ENCODE results near the gene PARP12.

Gene PARP12

GRCh38 chr7:139991269-139991666 is 71.5 kb downstream of the PARP12 start:
- no peak for DNase-seq (ENCODE audit: low read depth)

- DNase-seq (ENCODE audit: low read depth): no peak
These were observed 72.0 kb downstream of the PARP12 start for GRCh38 chr7:139990571-139991268.

GRCh38 chr7:139990142-139990535 is 72.6 kb downstream of the PARP12 start:
- DNase-seq (ENCODE audit: low read depth): no peak

GRCh38 chr7:139989366-139990141 is 73.2 kb downstream of the PARP12 start:
- no peak for DNase-seq (ENCODE audit: low read depth)

- DNase-seq (ENCODE audit: low read depth): no peak
These were observed 74.8 kb downstream of the PARP12 start for GRCh38 chr7:139987691-139988516.

GRCh38 chr7:139985811-139986210 is 76.9 kb downstream of the PARP12 start:
- DNase-seq (ENCODE audit: low read depth): no peak

- DNase-seq (ENCODE audit: low read depth): no peak
These were observed 77.9 kb downstream of the PARP12 start for GRCh38 chr7:139984642-139985539.

GRCh38 chr7:139982927-139983920 is 79.5 kb downstream of the PARP12 start:
- no peak for DNase-seq (ENCODE audit: low read depth)

GRCh38 chr7:139981511-139981895 is 81.2 kb downstream of the PARP12 start:
- DNase-seq (ENCODE audit: low read depth): no peak

GRCh38 chr7:139976838-139977656 is 85.7 kb downstream of the PARP12 start:
- no peak for DNase-seq (ENCODE audit: low read depth)

- DNase-seq (ENCODE audit: low read depth): no peak
These were observed 86.5 kb downstream of the PARP12 start for GRCh38 chr7:139976055-139976837.

- no peak for DNase-seq (ENCODE audit: low read depth)
These were observed 88.5 kb downstream of the PARP12 start for GRCh38 chr7:139974179-139974811.
